C4-2B (cell line): ENCODE data around the gene NME5.

Source experiments
- ZFX ChIP-seq: fragments of 450-650 bp; IDR thresholded peaks from 2 replicates; pipeline ENCODE4 v1.6.1; 2017
- TF ChIP-seq, protein P1 (sequence below): fragments of 450-650 bp; conservative IDR thresholded peaks from 2 replicates; pipeline ENCODE4 v1.5.1; 2017; ENCODE audit warnings: mild to moderate bottlenecking

DNA sequence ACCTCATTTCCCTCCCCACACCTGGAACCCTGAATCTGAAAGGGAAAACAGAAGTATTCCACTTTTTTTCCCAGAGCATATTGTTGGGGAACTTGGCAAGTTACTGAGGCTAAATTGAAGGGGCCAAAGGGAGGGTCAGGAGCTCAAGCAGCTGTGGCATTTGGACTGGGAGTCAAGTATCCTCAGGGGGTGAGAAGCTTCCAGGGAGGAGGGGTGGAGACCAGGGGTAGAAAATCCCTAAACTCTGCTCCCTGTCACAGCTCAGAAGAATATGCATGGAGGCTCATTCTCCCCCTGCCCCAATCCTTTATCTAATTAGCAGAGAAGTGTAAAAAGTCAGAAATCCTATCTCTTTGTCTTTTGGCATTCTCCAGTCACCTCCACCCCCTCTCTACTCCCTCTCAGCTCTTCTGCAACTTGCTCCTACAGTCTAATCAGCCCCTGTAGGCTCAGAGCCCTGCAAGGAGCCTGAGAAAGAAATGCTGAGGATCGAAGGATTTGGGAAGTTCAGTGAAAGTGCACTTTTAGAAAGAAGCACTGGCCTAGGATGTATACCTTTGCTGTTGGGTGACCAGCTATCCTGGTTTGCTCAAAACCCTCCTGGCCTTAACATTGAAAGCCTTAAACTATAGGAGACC is 61.1 kb downstream of the NME5 start:
- TF ChIP-seq, protein P1, sequence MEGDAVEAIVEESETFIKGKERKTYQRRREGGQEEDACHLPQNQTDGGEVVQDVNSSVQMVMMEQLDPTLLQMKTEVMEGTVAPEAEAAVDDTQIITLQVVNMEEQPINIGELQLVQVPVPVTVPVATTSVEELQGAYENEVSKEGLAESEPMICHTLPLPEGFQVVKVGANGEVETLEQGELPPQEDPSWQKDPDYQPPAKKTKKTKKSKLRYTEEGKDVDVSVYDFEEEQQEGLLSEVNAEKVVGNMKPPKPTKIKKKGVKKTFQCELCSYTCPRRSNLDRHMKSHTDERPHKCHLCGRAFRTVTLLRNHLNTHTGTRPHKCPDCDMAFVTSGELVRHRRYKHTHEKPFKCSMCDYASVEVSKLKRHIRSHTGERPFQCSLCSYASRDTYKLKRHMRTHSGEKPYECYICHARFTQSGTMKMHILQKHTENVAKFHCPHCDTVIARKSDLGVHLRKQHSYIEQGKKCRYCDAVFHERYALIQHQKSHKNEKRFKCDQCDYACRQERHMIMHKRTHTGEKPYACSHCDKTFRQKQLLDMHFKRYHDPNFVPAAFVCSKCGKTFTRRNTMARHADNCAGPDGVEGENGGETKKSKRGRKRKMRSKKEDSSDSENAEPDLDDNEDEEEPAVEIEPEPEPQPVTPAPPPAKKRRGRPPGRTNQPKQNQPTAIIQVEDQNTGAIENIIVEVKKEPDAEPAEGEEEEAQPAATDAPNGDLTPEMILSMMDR, result no peak
- TF ChIP-seq ZFX, result no peak
